Activated CD4-positive, alpha-beta memory T cell treated with anti-CD3 and anti-CD28 coated beads, Interleukin-2, amount 10 ng/mL, durations not matched to agents 7 days and 5 days (primary cell): ENCODE measurements around the gene KCNK4. TPM values are rescaled to one million over a fixed set of nuclear protein-coding genes. Genes with fewer than 3 reads are reported as not detected.
"Not testable (repeated sequence)": the region's sequence is repeated elsewhere in the genome, so short reads cannot be mapped to it uniquely, and the experiment has no call there.

Experiments used
- CTCF ChIA-PET: fragments of 350-600 bp; sonication (Branson Sonifier 250); formaldehyde crosslinking; loops from one replicate; lab custom pipeline; 2021; ENCODE audit warnings: antibody characterized with exemption, inconsistent platforms; lab: Charles Lee
- POLR2A ChIA-PET: fragments of 350-600 bp; sonication (Branson Sonifier 250); formaldehyde crosslinking; loops from one replicate; lab custom pipeline; 2021; ENCODE audit warnings: antibody characterized with exemption; lab: Charles Lee
- DNase-seq: peaks from one replicate; pipeline ENCODE4 v3.0.0-alpha.2; 2020
- H3K27ac Mint-ChIP-seq: one replicate; pipeline ENCODE4 v1.8.0; 2021; ENCODE audit warnings: mild to moderate bottlenecking, mixed read lengths
- H3K27me3 Mint-ChIP-seq: one replicate; pipeline ENCODE4 v1.8.0; 2021; ENCODE audit warnings: mixed read lengths
- H3K36me3 Mint-ChIP-seq: one replicate; pipeline ENCODE4 v1.8.0; 2021; ENCODE audit warnings: low read depth, mixed read lengths
- H3K4me1 Mint-ChIP-seq: one replicate; pipeline ENCODE4 v1.8.0; 2021; ENCODE audit warnings: mixed read lengths
- H3K4me3 Mint-ChIP-seq: one replicate; pipeline ENCODE4 v1.8.0; 2021; ENCODE audit warnings: mild to moderate bottlenecking, mixed read lengths
- H3K9me3 Mint-ChIP-seq: one replicate; pipeline ENCODE4 v1.8.0; 2021; ENCODE audit warnings: mixed read lengths
- total RNA-seq, 2 experiments: library from RNA; stranded (reverse); gene quantifications; one replicate each; pipeline ENCODE4 v1.2.3, GENCODE V29; 2021

The KCNK4 gene
- total RNA-seq, 2 experiments from 2014 or later = 0.15 TPM; not detected in 1

DNA sequence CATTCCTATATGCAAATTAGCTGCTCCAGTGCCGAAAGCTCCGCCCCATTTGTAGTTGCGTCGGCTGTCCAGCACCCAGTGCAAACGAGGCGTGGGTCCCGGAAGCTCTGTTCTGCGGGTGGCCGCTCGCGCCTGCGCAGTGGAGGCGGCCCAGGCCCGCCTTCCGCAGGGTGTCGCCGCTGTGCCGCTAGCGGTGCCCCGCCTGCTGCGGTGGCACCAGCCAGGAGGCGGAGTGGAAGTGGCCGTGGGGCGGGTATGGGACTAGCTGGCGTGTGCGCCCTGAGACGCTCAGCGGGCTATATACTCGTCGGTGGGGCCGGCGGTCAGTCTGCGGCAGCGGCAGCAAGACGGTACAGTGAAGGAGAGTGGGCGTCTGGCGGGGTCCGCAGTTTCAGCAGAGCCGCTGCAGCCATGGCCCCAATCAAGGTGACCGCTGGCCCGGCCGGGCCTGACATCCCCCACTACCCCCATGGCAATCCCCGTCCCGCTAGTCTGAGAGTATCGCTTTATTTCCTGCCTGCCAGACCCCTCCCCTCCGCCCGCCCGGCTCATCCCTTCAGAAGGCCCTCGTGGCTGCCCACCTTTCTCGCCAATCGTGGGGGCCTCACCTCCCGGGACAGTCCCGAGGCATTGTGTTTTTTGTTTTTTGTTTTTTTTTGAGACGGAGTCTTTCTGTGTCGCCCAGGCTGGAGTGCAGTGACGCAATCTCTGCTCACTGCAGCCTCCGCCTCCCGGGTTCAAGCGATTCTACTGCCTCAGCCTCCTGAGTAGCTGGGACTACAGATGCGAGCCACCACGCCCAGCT lies 27.1 kb downstream of the KCNK4 start, which contains the start of gene PRDX5:
Gene PRDX5, plus strand, starts transcription at position 161 of the 805 bp plus-strand sequence. Its CDS starts 95 bp downstream, at position 256.
- H3K4me3 Mint-ChIP-seq = peak within 1 kb of the TSS; percentile 91
- H3K27ac Mint-ChIP-seq = peak within 1 kb of the TSS; percentile 96
- H3K27me3 Mint-ChIP-seq = no peaks in the 10 kb centered on the region
- H3K36me3 Mint-ChIP-seq = peaks cover 47% of the 10 kb centered on the region
- ChIA-PET POLR2A (interaction anchor here (0.9 to 5.0 kb wide), 32 partner anchors 12 to 1651 kb away, joined by 3 to 104 read pairs (median 5); partner anchors contain the start of genes BAD, CCDC88B, DNAJC4 and ESRRA), CTCF (interaction anchor here (0.6 to 5.7 kb wide), 26 partner anchors 9 to 446 kb away, joined by 3 to 157 read pairs (median 6); partner anchors contain the start of genes BAD, CCDC88B, ESRRA and FERMT3)
- no peaks in the 10 kb centered on the region for H3K9me3 Mint-ChIP-seq
- peak; percentile 96 for DNase-seq
- H3K4me1 Mint-ChIP-seq = peaks cover 52% of the 10 kb centered on the region

DNA sequence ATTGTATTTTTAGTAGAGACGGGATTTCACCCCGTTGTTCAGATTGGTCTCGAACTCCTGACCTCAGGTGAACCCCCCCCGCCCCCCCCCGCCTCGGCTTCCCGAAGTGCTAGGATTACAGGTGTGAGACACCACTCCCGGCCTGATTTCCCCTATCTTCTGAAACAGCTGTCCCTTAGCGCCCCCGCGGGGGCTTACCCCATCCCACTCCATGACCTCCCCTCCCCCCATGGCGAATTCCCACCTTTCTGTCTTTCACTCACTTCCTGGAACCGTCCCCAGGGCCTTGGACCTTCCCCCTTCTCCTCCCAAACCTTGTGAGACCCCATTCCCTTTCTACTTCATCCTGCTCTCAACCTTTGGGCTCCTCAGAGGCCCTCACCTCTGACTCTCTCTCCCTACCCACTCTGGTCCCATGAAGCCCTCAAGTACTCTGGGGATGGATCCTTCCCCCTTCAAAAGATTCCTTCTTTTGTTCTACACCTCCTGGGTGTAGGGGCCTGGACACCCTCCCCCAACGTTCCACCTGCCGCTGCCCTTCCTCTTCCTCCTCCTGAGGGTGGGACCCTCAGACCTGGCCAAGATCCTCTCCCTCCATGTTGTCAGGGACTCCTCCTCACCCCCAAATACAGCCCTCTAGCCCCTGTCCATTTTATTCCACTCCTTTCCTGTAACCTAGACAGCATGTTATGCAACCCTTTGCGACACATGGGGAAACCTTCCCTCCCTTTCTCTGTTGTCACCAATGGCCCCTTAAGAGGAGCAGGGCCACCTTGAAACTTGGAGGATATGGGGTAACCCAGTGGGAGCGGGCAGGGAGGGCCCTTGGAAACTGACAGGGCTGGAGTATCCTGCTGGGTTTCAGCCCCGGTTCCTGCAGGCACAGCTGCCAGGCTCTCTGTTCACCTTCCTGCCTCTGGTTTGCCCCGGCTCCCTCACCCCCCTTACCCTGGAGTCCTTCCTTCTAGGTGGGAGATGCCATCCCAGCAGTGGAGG lies 28.0 kb downstream of the KCNK4 start:
- Mint-ChIP-seq H3K27me3 (no peaks in the 10 kb centered on the region), H3K27ac (peak overlapping the region; percentile 96), H3K4me3 (peak overlapping the region; percentile 91), H3K4me1 (peaks cover 49% of the 10 kb centered on the region), H3K36me3 (peaks cover 46% of the 10 kb centered on the region), H3K9me3 (no peaks in the 10 kb centered on the region)
- ChIA-PET CTCF (interaction anchor here (0.6 to 5.7 kb wide), 6 partner anchors 12 to 131 kb away, joined by 3 to 157 read pairs (median 48); partner anchors contain the start of genes CCDC88B, ESRRA and RPS6KA4), POLR2A (interaction anchor here (0.6 to 5.0 kb wide), 8 partner anchors 11 to 433 kb away, joined by 3 to 104 read pairs (median 32); partner anchors contain the start of genes CCDC88B, ESRRA, FERMT3 and RPS6KA4)
- no peak for DNase-seq

DNA sequence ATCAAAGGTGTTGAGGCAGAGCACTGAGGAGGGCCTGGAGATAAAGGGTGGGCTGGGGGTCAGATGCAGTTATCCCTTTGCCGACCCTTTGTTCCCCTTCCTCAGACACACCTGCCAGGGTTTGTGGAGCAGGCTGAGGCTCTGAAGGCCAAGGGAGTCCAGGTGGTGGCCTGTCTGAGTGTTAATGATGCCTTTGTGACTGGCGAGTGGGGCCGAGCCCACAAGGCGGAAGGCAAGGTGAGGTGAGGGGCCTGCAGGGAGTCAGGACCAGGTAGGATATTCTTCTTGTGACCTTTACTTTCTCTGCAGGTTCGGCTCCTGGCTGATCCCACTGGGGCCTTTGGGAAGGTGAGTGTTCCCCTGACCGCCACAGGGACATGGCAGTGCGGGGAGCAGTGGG lies 29.5 kb downstream of the KCNK4 start:
- H3K9me3 Mint-ChIP-seq = no peaks in the 10 kb centered on the region
- POLR2A ChIA-PET = interaction anchor here (4.8 to 5.0 kb wide), 2 partner anchors 10 to 14 kb away, joined by 68 to 104 read pairs; partner anchors contain the start of gene ESRRA
- H3K27ac Mint-ChIP-seq = peak overlapping the region; percentile 89
- no peak for DNase-seq
- peaks cover 40% of the 10 kb centered on the region for H3K4me1 Mint-ChIP-seq
- CTCF ChIA-PET = interaction anchor here (5.7 kb wide), 1 partner anchor 11 kb away, joined by 157 read pairs; no protein-coding TSS in a partner anchor
- no peak overlapping the region for H3K4me3 Mint-ChIP-seq
- H3K36me3 Mint-ChIP-seq = peaks cover 36% of the 10 kb centered on the region
- no peaks in the 10 kb centered on the region for H3K27me3 Mint-ChIP-seq

DNA sequence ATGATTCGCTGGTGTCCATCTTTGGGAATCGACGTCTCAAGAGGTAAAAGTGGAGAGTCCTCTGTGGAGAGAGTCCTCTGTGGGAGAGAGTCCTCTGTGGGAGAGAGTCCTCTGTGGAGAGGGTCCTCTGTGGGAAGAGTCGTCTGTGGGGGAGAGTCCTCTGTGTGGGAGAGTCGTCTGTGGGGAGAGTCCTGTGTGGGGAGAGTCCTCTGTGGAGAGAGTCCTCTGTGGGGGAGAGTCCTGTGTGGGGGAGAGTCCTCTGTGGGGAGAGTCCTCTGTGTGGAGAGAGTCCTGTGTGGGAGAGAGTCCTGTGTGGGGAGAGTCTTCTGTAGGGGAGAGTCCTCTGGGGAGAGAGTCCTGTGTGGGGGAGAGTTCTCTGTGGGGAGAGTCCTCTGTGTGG lies 29.9 kb downstream of the KCNK4 start:
- DNase-seq = no peak
- peaks cover 36% of the 10 kb centered on the region for H3K36me3 Mint-ChIP-seq
- H3K4me3 Mint-ChIP-seq = no peak overlapping the region
- ChIA-PET CTCF (interaction anchor here (1.4 kb wide), 1 partner anchor 11 kb away, joined by 4 read pairs; no protein-coding TSS in a partner anchor), POLR2A (interaction anchor here (4.8 kb wide), 1 partner anchor 9 kb away, joined by 104 read pairs; no protein-coding TSS in a partner anchor)
- peaks cover 40% of the 10 kb centered on the region for H3K4me1 Mint-ChIP-seq
- no peaks in the 10 kb centered on the region for H3K27me3 Mint-ChIP-seq
- H3K9me3 Mint-ChIP-seq = no peaks in the 10 kb centered on the region
- peak overlapping the region; percentile 34 for H3K27ac Mint-ChIP-seq

DNA sequence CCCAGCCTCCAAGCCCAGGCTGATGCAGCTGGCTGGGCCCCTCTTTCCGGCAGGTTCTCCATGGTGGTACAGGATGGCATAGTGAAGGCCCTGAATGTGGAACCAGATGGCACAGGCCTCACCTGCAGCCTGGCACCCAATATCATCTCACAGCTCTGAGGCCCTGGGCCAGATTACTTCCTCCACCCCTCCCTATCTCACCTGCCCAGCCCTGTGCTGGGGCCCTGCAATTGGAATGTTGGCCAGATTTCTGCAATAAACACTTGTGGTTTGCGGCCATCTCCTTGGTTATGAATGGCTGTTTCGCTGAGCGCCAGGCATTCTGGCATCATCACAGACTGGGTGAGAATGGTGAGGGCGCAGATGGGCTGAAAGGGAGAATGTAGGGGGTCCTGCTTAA lies 30.4 kb downstream of the KCNK4 start:
- H3K4me3 Mint-ChIP-seq = no peak overlapping the region
- H3K27ac Mint-ChIP-seq = no peak overlapping the region
- no peaks in the 10 kb centered on the region for H3K27me3 Mint-ChIP-seq
- H3K4me1 Mint-ChIP-seq = peaks cover 36% of the 10 kb centered on the region
- CTCF ChIA-PET = interaction anchor here (1.4 kb wide), 1 partner anchor 10 kb away, joined by 4 read pairs; no protein-coding TSS in a partner anchor
- H3K9me3 Mint-ChIP-seq = no peaks in the 10 kb centered on the region
- POLR2A ChIA-PET = no interaction called here
- no peak for DNase-seq
- H3K36me3 Mint-ChIP-seq = peaks cover 33% of the 10 kb centered on the region

GRCh38 chr11:64322925-64323260 lies 31.8 kb downstream of the KCNK4 start:
- CTCF ChIA-PET = interaction anchor here (0.6 to 2.0 kb wide), 2 partner anchors 9 to 103 kb away, joined by 3 to 8 read pairs; no protein-coding TSS in a partner anchor
- Mint-ChIP-seq H3K36me3 (peaks cover 22% of the 10 kb centered on the region), H3K27ac (no peak overlapping the region), H3K9me3 (no peaks in the 10 kb centered on the region), H3K4me3 (no peak overlapping the region), H3K4me1 (peaks cover 27% of the 10 kb centered on the region), H3K27me3 (no peaks in the 10 kb centered on the region)
- POLR2A ChIA-PET = interaction anchor here (0.8 to 1.6 kb wide), 4 partner anchors 9 to 54 kb away, joined by 3 to 5 read pairs (median 3); no protein-coding TSS in a partner anchor
- DNase-seq = no peak

DNA sequence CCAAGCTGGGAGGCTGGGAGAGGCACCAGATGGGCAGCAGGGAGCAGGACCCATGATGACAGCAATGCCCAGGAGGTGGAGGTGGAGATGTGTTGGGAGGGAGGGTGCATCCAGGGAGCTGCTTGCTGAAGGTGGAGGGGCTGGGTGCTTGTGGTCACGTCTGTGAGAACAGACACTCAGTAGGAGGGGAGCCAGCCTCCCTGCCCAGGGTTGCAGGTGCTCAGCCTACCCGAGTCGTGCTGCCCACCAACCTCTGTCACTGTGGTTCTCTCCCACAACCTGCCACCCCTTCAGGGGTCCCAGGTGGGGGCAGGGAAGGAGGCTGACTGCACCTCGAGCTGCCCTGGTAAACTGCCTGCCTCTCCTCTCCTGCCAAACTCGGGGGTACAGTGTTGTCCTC lies 32.3 kb downstream of the KCNK4 start:
- no peak for DNase-seq
- Mint-ChIP-seq H3K36me3 (peaks cover 18% of the 10 kb centered on the region), H3K9me3 (no peaks in the 10 kb centered on the region), H3K27ac (no peak overlapping the region), H3K27me3 (no peaks in the 10 kb centered on the region), H3K4me3 (no peak overlapping the region), H3K4me1 (peaks cover 24% of the 10 kb centered on the region)
- CTCF ChIA-PET = interaction anchor here (0.6 to 2.0 kb wide), 2 partner anchors 8 to 102 kb away, joined by 3 to 8 read pairs; no protein-coding TSS in a partner anchor
- POLR2A ChIA-PET = interaction anchor here (0.8 to 1.6 kb wide), 4 partner anchors 8 to 54 kb away, joined by 3 to 5 read pairs (median 3); no protein-coding TSS in a partner anchor

GRCh38 chr11:64323984-64324383 lies 32.9 kb downstream of the KCNK4 start:
- H3K9me3 Mint-ChIP-seq, H3K4me3 Mint-ChIP-seq, H3K27me3 Mint-ChIP-seq, DNase-seq, H3K27ac Mint-ChIP-seq: not testable (repeated sequence)
- peaks cover 16% of the 10 kb centered on the region for H3K36me3 Mint-ChIP-seq
- peaks cover 22% of the 10 kb centered on the region for H3K4me1 Mint-ChIP-seq
- ChIA-PET CTCF (interaction anchor here (2.0 kb wide), 1 partner anchor 8 kb away, joined by 8 read pairs; no protein-coding TSS in a partner anchor), POLR2A (interaction anchor here (0.8 to 1.6 kb wide), 3 partner anchors 8 to 55 kb away, joined by 3 to 5 read pairs (median 3); no protein-coding TSS in a partner anchor)

- CTCF ChIA-PET = no interaction called here
- Mint-ChIP-seq H3K9me3 (no peaks in the 10 kb centered on the region), H3K27ac (no peak overlapping the region), H3K4me1 (peaks cover 17% of the 10 kb centered on the region), H3K4me3 (no peak overlapping the region), H3K27me3 (no peaks in the 10 kb centered on the region), H3K36me3 (peaks cover 15% of the 10 kb centered on the region)
- POLR2A ChIA-PET = no interaction called here
- DNase-seq = no peak
Observed at GRCh38 chr11:64324692-64325469, 33.8 kb downstream of the KCNK4 start.

DNA sequence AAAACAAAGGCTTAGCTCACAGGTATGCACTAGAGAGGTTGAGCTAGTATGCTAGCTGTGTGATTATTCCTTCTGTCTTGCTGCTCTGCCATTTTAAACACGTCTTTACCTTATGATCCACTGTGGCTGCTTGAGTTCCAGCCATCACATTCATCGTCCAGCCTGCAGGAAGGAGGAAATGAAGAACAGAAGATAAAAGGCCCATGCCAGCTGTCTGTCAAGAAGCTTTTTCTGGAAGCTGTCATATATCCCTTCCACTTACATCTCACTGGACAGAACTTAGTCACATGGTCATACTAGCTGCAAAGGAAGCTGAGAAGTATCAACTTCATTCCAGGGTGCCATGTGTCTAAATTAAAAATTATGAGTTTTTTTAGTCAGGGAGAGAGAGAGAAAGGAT lies 36.3 kb downstream of the KCNK4 start:
- POLR2A ChIA-PET = interaction anchor here (7.5 kb wide), 1 partner anchor 9 kb away, joined by 104 read pairs; the partner anchor contains the start of genes PRDX5 and TRMT112
- CTCF ChIA-PET = interaction anchor here (1.2 to 1.3 kb wide), 3 partner anchors 9 to 29 kb away, joined by 3 to 6 read pairs (median 4); partner anchors contain the start of genes PRDX5 and TRMT112
- Mint-ChIP-seq H3K4me3 (no peak overlapping the region), H3K27me3 (no peaks in the 10 kb centered on the region), H3K27ac (no peak overlapping the region), H3K9me3 (no peaks in the 10 kb centered on the region), H3K4me1 (peaks cover 24% of the 10 kb centered on the region), H3K36me3 (no peaks in the 10 kb centered on the region)
- DNase-seq = no peak

DNA sequence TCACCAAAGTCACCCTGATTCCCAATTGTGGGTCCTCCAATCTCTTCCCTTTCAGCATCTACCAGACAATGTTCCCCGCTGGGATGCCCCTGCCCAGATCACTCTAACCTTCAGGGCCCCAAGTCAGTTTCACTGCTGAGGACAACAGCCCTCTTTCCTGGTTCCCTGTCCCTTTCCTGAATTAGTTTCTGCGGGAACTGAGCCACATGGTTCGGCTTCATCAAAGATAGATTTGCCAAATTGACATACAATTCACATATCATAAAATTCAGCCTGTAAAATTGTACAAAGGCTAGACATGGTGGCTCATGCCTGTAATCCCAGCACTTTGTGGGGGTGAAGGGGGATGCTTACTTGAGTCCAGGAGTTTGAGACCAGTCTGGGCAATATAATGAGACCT lies 36.9 kb downstream of the KCNK4 start:
- DNase-seq = no peak
- Mint-ChIP-seq H3K4me1 (peaks cover 26% of the 10 kb centered on the region), H3K27me3 (no peaks in the 10 kb centered on the region), H3K9me3 (no peaks in the 10 kb centered on the region), H3K36me3 (no peaks in the 10 kb centered on the region), H3K27ac (no peak overlapping the region), H3K4me3 (no peak overlapping the region)
- POLR2A ChIA-PET = interaction anchor here (7.5 kb wide), 1 partner anchor 10 kb away, joined by 104 read pairs; the partner anchor contains the start of genes PRDX5 and TRMT112
- CTCF ChIA-PET = interaction anchor here (0.7 to 1.3 kb wide), 5 partner anchors 10 to 63 kb away, joined by 3 to 6 read pairs (median 3); partner anchors contain the start of genes PRDX5 and TRMT112
